Measurements from ENCODE around the gene KIAA1217.

KIAA1217 gene

DNA sequence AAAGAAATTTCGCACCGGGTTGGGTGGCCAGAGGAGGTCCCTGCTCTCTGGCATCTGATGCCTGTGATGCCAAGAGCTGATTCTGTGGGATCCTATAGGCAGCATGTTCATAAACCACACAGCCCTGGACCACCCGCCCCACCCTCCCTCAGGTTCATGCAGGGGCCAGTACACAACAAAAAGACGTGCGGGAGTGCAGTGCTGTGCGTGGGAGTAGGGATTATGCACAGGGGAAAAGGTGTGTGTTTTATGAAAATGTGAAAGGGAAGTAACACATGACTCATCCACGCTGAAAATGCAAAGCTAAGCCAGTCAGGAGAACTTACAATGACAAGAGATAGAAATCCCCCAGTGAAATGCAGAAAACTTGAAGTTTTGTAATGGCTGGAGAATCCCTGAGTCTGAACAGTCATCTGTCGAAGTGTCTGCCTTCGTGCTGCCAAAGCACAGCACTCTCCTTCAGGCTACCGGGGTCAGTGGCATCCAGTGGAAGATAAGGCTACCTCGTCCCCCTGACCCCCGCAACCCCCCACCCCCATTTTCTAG is 1.1 kb downstream of the KIAA1217 start:
- peak; percentile 55 for DNase-seq

DNA sequence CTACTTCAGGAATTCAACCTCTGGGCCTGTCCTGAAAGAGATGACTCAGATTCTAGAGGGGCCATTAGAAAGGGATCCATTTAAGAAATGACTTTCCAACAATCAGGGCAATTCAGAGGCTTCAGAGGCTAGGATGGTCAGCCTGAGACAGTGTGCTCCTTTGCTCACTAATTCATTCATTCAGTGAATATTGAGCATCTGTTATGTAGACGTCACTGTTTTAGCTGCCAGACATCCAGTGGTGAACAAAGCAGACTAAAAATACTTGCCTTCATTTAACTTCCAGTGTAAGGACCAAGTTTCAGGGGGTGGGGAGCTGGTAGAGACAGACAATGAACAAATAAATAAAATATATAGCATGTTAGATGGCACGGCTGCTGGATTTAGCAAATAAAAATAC is 1.6 kb downstream of the KIAA1217 start:
- no peak for DNase-seq

DNA sequence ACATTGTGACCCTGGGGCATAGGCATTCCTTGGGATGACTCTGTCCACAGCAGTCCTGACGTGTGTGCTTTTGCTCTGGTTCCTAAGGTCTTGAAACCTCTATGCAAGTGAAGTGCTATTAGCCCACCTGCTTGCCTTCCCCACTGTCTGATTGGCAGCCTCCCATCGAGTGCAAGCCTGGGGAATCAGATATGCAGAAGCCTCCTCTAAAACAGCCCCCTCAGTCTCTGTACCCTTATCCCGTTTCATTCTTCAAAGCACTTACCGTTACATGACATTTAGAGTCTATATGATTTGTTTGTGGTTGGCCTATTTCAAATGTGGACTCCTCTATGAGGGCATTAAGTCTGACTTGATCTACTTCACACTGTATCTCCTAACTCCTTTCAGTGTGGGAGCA is 4.3 kb downstream of the KIAA1217 start:
- no peak for DNase-seq

DNA sequence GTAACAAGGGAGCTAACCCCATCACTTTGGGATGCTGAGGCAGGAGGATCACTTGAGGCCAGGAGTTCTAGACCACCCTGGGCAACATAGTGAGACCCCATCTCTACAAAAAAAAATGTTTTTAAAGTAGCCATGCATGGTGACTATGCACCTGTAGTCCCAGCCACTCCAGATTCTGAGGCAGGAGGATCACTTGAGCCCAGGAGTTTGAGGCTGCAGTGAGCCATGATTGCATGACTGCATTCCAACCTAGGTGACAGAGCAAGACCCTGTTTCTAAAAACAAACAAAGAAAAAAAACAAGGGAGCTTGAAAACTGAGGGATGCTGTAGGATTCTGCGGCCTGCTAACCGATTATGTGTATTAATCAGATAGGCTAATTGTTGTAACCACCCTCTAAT is 4.9 kb downstream of the KIAA1217 start:
- DNase-seq, result no peak

DNA sequence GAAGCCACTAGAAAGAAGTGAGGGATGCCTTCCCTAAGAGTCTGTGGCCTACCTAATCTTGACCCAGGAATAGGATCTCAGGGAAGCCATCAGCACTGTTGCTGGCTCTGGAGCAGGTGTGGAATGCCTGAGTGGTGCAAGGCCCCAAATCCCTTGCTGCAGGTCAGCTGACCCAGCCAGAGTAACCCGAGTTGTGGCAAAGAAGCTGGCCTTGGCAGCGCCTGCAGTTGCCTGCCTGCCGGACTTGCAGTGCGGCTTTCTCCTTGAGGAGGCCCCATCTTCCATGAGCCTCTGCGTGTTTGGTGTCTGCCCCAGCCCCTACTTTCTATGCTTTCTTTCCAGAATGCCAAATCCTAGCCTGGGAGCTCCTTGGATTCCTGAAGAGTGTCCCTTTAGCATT is 5.8 kb downstream of the KIAA1217 start:
- DNase-seq, result no peak

DNA sequence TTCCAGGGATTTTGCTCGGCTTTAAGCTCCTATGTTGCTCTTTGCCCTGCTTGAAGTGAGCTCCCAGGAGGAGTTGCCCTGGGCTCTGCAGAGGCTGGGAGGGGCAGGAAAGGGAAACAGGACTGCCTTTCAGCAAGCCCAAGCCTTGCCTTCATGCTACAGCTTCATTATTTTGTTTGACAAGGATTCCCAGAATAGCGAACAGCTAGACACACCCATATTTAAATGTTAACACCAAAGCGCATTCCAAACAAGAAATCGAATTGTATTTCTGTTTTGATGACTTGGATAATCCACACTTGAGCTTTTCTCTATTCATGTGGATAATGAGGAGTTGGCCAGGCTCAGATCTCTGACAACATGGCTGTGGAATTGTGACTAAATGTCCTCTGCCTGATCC is 6.3 kb downstream of the KIAA1217 start:
- DNase-seq, result no peak

DNA sequence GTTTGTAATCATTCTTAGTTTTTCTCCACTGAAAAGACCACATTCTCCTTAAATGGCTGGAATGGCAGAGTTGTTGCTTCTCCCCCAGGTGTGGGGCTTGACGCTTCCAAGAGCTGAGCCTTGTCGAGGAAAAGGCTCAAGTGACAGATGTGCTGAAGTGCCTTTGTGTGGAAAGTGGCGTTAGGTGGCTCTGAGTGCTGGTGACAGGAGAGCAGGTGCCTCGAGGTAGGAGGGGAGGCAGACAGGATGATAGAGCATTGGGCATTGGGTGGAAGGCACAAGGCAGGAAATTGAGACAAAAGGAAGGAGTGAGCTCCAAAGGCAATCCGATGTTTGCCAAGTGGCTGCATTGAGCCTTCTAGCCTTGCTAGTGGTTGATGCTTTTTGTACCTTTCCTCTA is 6.7 kb downstream of the KIAA1217 start:
- DNase-seq, result no peak

DNA sequence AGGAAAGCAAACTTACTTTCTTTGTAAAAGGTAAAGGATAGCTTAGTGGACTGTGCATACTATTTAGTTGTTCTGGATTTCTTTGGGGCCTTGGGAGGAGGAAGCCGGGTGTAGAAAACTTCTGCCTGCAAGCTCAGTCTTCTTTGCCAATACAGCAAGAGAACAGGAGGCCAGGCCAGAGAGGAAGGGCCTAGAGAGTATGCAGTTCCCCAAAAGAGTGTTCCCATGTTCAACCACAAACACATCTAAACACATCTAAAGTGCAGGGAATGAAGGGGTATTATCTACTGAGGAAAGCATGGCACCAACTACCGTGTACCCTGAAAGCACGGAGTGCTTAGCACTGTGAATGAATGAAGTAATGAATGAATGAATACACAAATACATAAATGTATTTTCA is 11.0 kb downstream of the KIAA1217 start:
- no peak for DNase-seq

DNA sequence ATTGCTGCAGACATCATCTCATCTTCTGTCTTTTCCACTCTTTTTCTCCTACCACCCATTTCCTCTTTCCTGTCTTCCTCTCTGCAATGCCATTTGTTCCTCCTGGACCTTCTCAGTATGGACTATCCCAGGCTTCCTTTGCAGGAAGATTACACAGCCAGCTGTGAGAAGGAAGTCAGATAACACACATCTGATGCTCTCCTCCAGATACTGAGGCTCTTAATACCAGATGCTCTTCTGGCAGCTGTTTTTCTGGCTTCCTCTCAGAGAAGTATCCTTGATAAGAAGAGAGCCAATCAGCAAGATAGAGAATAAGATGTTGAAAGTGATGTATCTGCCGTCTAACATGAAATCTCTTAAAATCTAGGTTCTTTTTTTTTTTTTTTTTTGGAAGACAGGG is 14.4 kb downstream of the KIAA1217 start:
- no peak for DNase-seq

DNA sequence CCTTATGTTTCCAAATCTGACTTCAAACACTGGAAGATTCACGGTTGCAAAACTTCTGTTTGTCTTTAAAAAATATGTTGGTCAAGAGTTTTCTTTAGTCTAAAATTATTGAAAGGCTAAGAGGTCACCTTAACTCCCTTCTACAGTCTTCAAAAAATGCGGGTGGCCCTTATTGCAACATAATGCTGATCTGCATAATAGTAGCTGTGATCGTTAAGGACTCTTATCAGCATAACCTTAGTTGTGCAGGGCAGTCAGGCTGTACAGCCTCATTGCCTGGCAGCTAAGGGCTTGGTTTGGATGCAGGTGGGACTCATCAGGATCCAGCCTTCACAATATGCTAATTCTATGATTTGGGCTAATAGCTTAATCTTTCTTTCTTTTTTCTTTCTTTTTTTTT is 15.0 kb downstream of the KIAA1217 start:
- no peak for DNase-seq

DNA sequence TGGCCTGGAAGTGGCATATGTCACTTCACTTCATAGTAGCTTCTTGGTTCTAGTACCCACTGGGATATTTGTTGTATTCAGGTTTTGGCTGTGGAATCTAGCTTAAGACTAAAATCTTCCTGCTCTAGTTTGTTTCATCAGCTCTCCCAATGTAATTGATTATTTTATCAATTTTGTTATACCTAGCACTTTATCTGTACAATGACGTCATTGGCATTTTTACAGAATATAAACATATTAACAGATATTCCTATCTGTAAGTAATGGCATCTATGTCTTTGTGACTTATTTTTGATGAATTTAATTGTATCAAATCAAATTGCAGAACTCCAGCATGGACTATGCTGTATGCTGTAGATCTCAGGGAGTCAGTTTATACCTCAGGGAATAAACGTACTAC is 19.7 kb downstream of the KIAA1217 start:
- no peak for DNase-seq

DNA sequence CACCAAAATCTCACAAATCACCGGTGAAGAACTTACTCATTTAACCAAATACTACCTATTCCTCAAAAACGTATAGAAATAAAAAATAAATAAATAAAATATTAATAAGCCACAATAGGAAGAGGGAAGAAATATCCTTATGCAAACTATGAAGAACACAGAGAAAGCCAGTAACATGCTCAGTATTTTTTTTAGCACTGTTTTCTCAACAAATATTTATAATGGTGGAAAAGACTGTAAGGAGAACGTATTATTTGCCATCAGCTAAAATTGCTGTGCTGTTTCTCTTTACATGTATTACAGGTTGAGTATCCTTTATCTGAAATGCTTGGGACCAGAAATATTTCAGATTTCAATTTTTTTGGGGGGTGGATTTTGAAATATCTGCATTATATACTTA is 21.0 kb downstream of the KIAA1217 start:
- no peak for DNase-seq

DNA sequence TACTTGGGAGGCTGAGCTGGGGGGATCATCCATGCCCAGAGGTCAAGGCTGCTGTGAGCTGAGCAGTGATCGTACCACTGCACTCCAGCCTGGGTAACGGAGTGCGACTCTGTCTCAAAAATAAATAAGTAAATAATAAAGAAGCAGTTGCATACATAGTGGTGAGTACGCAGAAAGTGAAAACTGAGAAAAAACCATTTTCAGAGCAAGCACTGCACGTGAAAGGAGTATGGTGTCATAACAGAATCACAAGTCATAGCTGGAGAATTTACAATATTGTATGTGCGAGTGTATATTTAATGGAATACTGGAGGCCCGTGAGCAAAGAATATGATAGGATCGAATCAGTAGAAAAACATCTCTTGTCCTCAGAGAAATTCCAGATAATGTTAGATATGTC is 22.3 kb downstream of the KIAA1217 start:
- DNase-seq, result no peak

DNA sequence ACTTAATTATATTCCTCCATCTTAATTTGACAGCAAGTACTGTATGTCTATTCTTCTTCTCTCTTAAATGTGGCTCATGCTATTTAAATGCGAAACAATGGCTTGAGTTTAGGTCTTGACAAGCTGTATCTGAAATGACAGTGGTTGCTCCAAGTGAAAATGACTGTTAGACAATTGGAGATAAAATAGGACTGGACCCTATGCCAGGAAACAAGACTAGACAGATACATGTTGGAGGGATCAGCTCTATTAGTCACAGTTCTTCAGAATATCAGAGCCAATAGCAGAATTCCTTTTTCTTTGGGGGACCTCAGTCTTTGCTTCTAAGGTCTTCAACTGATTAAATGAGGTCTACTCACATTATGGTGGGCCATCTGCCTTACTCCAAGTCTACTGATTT is 25.8 kb downstream of the KIAA1217 start:
- DNase-seq, result no peak

DNA sequence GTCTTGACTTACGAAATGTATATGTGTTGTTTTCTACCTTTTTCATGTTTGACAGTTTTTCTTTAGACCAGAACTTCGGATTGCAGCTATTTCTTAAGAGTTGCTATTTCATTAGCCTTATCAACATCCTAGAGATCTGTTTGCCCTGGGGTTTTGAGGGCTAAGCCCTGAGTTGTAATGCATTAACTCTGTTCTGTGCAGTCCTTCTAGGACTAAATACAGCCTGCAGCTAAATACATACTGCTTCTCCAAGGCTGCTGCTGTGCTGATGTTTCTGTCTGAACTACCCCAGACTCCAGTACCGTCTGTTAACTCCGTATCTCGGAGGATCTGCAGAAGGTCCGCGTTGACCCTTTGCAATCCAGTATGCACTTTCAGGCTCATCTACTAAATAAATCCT is 26.5 kb downstream of the KIAA1217 start:
- DNase-seq, result no peak

DNA sequence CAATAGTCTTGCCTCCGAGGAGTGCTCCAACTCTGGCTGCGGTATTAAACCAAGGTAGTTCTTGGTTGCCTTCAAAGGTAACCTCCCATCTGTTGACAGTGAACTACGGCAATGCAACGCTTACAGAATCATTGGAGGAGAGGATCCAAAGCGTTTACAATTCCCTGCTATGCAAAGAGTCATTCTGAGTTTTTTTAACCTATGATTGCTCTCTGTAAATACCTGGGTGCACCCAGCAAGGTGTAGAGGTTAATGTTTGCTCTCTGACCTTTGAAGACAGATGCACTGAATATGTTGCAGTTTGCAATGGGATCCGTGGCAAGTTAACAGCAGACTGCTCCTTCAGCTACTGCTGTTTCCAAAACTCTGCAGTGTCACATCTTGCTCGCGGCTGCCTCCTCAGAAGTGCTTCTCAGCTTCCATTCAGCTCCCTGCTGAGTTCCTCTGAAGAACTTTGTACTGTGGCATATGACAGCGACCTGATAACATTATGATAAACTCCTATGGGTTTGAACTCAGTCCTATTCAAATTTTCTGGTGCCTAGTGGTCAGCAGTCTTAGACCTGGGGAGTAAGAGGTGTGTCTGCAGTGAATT is 29.0 kb downstream of the KIAA1217 start:
- no peak for DNase-seq

DNA sequence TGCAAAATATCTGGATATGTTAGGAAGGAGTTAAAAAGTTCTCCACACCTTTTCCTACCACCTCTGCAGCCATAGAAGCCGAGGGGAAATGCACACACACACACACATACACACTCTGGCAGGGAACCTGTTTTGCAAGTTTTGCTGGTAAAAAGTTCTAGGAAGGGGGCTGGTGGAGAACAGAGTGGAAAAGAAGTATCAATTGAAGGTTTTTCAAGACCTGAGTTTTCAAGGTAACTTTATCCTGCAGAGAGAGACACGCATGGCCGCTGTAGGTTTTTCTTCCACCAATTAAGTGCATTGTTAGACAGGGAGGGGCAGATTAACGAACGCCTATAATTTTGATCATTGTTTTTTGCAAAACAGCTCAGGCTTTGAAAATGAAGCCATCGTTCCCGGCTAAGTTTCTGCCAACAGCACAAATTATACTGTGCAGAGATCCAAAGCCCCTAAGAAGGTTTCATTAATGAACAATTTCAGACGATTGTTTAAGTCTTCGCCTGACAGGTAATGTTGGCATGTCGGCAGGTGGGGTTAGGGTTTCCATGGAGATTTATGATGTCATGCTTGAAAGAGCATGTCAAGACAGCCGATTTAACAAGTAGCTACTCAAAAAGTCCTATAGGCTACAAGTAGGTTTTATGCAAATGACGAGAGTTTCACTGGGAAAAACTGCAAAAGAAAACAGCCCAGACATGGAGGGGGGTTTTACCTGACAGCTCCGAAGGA is 29.7 kb downstream of the KIAA1217 start:
- no peak for DNase-seq

DNA sequence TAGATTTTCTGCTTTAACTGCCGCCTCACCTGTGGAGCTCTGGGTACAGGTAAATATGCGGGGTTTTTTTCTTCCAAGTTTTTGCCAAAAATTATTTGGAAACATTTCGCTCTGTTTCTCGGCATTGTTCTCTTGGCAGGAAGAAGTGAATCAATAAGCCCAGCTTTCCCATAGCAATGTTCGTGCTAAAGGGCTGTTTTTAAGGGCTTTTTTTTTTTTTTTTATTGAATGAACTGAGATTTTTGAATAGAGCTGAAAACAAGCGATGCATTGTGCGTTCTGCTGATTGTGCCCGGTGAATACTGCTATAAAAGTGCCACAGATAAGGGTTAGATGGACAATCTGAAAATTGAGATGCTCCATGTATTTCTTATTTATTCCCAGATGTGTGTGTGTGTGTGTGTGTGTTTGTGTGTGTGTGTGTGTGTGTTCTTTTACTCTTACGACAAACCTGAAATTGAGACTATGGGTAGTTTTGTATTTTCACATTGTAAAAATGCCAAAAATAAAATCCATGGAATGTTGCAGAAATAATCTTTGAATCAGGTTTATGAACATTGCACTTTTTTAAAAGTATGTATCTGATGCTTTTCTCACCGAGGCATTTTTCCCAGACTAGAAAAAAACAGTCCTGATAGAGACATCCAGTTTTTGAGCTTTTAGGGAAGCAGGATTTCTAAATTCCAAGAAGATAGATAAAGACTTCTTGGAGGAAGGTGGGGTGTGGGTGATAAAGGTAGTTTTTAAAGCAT is 30.5 kb downstream of the KIAA1217 start:
- DNase-seq, result no peak

DNA sequence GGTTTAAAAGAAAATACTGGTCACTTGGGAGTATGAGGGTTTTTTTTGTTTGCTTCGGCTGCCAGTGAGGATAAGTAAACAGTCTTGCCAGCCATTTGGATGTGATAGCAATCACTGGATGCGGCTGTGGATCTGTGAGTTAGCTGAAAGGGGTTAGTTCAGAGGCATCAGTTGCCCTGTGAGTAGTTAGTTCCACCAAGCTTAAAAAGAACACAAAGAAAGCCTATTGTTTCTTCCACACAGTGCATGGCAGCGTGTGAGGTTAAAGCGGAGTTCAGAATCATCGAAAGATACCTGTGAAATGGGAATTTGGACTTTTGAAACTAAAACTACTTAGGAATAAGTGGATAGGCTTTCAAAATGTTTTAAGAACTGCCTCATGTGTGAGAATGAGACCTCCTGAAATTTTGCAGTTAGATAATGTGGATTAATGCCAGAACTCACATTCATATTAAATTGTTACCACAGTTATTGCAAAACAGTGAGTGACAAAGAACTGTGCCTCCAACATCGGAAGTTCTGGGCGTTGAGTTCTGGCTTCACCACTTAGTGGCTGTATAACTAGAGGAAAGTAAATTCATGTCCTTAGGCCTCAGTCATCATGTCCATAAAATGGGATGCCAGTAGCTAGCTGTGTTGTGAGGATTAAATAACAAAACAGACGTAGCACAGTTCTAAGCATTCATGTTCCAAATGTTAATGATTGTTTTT is 31.3 kb downstream of the KIAA1217 start:
- DNase-seq, result no peak

DNA sequence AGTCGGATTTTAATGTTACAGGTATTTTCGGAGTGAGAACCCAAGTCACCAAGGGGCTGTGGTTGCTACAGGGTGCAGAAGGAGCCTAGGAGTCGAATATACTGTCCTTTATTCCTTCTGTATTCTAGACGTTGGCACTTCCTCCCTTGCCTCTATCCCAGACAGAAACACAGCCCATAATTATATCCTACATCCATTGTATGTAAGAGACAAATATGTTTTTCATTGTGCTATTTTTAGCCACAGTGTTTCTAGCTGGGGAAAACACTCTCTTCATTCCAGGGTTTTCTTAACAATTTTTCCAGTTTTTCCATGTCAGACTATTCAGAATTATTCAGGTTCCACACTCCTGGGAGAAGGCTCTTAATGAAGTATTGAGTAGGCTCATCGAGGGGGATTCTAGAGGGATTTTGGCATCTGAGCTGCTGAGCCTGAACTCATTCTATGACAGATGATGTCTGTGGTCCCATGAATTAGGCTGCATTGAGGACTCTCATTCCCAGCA is 32.6 kb downstream of the KIAA1217 start:
- DNase-seq, result no peak

DNA sequence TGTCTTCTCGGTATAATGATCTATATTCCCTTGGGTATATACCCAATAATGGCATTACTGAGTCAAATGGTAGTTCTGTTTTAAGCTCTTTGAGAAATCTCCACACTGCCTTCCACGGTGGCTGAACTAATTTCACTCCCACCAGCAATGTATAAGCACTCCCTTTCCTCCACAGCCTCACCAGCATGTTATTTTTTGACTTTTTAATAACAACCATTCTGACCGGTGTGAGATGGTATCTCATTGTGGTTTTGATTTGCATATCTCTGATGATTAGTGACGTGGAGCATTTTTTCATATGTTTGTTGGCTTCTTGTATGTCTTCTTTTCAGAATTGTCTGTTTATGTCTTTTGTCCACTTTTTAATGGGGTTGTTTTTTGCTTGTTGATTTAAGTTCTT is 33.6 kb downstream of the KIAA1217 start:
- no peak for DNase-seq

DNA sequence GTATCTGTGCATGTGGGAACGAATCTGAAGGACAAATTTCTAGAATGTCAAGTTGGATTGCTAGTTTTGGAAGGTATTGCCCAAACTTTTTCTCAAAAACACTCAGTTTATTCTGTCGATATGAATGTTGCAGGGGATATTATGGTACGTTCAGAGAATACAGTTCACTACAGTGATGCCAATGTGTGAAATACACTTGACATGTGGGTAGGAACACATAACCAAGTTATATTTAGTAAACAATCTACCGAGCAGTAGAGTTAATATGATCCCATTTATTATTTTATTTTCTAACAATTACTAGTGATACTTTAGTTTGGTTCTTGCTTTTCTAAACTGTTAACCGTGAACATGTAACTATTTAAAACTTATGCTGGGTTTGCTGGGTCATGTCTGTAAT is 37.4 kb downstream of the KIAA1217 start:
- no peak for DNase-seq

DNA sequence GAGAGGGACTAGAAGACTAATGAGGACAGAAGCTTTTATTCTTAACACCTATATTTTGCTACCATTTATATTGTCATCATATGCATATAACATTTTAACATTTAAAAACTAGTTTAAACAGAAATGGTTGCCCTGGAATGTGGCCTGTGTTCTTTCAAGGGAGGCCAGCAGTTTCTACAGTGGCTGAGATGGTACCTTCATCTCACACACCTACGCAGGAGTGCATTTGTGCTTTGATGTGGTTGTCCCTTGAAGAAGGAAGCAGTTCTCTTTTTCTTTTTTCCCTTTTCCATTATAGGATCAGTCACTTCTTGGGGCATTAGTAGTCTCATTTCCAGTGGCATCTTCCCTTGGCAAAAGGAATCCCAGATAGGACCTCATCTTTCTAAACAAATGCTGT is 38.9 kb downstream of the KIAA1217 start:
- no peak for DNase-seq
